HG03135 (cell line): Measurements from ENCODE around the gene UBXN10.

Source experiments
- ATAC-seq: cut with Tn5 transposase; IDR thresholded peaks from one replicate; pipeline ENCODE4 v1.9.1; 2021; ENCODE audit warnings: mild to moderate bottlenecking, moderate library complexity; ENCODE audit not compliant: unreplicated experiment

UBXN10 gene

DNA sequence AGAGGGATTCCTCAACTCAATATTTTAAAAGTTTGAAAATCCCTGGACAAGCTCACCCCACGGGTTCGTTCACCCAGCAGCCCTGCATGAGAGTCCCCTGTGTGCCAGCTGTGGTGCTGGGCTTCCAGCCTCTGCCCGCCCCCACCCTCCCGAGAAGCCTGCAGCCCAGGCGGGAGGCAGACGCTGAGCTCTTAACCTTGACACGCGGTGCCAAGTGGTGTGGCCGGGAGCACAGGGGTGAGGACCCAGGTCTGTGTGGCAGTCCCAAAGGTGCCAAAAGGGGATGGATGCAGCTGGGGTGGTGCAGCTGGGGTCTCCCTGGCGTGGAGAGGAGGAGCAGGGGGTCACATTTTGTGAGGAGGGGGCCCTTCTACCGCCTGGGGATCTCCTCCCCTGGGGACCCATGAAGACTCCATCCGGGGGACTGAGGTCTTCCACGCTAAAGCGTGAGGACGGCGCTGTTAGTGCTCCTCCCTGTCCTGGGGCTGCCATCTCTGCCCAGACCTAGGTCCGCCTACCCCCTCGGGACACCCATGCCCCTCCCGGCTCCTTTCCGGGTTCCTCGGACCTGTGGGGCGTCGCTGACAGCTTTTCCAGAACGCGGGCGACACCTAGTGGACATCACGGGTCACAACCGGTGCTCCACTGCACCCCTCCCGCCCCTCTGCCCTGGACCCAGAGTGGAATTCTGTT, 33.8 kb upstream of the UBXN10 start:
- ATAC-seq, result peak; percentile 61

DNA sequence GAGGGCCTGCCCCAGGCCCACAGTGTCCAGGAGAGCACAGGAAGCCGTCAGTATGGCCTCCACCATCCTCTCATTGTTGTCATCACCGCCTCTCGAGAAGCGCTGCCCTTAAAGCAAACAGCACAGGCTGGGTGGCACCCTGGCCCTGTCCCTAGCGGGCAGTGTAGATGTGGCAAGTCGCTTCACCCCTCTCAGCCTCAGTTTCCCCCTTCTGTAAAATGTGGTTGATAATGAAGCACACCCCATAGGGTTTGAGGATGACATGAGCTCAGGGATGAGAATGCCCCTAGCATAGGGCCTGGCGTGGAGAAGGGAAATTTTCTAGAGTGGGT, 33.3 kb upstream of the UBXN10 start:
- ATAC-seq, result no peak

- ATAC-seq, result no peak
Observed at GRCh38 chr1:20153000-20153418, 32.9 kb upstream of the UBXN10 start.

GRCh38 chr1:20154301-20154831, 31.5 kb upstream of the UBXN10 start:
- ATAC-seq, result no peak

DNA sequence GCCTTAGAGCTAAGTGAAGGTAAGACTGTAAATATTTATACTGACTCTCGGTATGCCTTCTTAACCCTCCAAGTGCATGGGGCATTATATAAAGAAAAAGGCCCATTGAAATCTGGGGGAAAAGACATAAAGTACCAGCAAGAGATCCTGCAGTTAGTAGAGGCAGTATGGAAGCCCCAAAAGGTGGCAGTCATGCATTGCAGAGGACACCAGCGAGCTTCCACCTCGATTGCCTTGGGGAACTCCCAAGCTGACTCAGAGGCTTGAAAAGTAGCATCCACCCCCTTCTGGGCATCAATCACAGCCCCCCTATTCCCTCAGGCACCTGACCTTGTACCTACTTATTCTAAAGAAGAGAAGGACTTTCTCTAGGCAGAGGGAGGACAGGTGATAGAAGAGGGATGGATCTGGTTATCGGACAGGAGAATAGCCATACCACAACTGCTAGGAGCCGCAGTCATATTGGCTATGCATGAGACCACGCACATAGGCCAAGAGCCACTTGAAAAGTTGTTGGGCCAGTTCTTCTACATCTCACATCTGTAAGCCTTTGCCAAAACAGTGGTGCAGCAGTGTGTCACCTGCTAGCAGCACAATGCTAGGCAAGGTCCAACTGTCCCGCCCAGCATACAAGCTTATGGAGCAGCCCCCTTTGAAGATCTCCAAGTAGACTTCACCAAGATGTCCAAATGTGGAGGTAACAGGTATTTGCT, 27.4 kb upstream of the UBXN10 start:
- no peak for ATAC-seq

DNA sequence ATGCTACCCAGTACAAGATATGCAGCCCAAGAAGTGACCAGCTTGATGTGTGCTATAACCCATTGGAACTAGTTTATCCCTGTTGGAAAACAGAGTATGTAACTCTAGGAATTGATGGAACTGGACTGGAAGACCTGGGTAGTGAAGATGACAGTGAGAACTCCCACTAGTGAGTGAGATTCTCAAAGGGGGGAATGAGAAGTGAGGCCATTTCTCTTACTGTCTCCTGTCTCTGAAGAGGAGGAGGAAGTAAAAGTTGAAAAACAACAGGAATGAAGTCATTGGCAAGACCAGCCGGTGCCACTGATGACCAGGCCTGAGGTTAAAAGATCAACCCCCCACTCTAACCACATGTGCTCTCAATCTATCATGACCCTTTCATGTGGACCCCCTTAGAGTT, 25.9 kb upstream of the UBXN10 start:
- no peak for ATAC-seq

DNA sequence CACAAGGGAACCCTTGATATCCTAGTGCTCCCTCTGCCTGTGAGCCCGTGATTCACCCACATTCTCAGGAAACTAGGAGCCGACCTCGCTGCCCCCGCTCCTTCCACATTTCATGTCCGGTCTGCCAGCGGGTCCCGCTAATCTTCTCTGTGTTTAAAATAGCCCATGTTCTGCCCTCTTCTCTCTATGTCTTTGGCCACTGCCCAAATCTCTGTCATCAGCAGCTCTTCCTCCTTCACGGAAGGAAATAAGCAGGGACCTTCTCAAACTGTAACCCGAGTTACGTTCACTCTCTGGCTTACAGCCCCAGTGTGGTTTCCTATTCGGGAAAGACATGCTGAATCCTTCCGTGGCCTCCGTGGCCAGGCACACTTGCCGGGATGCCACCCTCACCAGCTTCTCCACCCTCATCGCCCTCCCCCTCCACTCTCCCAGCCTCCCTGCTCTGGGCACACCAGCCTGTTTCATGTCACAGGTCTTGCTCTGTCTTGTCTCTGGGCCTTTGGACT, 21.1 kb upstream of the UBXN10 start:
- no peak for ATAC-seq

DNA sequence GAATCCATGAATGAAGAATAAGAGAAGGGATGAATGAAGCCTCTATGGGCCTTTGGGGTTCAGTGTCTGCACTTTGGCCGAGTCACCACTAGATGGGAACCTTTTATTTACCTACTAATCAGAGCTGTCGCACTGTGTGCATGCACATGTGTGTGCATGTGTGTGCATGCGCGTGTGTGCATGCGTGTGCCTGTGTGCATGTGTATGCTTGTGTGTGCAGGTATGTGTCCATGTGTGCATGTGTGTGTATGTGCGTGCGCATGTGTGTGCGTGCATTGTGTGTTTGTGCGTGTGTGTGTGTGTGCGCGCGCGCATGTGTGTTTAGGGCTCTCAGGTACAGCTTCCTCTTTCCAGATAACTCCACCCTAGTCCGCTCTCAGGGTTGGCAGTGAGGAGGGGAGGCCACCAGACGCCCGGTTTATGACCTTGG, 20.4 kb upstream of the UBXN10 start:
- ATAC-seq, result no peak

DNA sequence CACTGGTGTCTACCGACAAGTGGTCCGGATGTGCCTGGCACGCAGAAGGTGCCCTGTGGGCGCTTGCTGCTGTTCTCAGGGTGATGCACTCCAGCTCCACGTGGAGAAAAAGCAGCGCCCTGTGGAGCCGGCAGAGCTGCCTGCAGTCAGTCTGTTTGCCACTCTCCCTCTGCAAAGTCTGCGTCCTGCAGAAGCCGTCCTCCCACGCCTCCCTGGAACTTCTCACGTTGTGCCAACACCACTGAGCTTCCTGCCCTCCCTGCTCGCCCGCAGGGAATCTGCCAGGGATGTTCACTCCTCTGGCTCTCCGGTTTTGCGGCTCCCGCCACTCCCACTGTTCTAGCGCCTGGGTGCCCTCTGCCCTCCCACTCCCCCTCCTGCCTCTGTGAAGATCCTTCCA, 19.8 kb upstream of the UBXN10 start:
- ATAC-seq, result no peak

- ATAC-seq, result no peak
Observed at GRCh38 chr1:20167126-20167525, 18.8 kb upstream of the UBXN10 start.

GRCh38 chr1:20168564-20169491, 17.1 kb upstream of the UBXN10 start:
- no peak for ATAC-seq

DNA sequence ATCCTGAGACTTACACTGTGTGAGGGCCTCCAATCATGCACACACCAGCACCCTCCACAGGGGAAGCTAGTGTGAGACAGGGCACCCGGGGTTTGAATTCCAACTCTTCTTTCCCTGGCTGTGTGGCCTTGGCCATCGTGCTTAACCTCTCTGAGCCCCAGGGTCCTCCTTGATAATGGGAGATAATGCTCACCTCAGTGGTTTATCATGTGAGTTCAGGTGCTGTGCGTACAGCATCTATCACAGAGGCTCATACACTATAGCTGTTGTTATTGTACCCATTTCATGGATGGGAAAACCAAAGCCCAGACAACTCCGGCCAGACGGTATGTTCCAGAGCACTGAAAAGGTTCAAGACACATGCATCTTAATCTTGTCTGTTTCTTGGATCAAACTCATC, 16.0 kb upstream of the UBXN10 start:
- ATAC-seq, result no peak

DNA sequence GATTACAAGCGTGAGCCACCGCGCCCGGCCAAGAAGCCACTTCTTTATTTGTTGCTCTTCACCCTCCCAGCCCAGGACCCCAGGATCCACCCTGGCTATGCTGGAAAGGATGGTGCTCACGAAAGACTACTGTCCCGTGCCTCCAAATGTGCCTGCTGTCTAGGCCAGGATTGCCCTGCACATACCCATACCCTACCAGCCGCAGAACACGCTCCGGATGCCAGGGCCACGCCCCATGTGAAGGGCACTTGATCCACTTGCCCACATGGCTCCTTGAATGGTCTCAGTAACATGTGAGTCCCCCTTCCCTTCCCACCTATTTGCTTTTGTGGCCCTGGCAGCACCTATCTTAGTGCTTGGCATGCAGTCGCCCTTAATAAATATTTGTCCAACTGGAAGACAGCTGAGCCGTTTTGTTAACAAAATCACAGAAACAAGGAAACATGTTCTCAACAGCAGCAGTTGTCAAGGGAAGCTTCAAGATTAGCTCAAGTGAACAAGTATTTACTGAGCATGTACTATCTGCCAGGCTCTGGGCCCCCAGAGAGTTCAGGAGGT, 13.8 kb upstream of the UBXN10 start:
- no peak for ATAC-seq

- ATAC-seq, result no peak
Observed at GRCh38 chr1:20174937-20175666, 10.8 kb upstream of the UBXN10 start.

GRCh38 chr1:20178634-20179370, 7.1 kb upstream of the UBXN10 start:
- ATAC-seq, result no peak

- ATAC-seq, result no peak
Observed at GRCh38 chr1:20179371-20180128, 6.3 kb upstream of the UBXN10 start.

DNA sequence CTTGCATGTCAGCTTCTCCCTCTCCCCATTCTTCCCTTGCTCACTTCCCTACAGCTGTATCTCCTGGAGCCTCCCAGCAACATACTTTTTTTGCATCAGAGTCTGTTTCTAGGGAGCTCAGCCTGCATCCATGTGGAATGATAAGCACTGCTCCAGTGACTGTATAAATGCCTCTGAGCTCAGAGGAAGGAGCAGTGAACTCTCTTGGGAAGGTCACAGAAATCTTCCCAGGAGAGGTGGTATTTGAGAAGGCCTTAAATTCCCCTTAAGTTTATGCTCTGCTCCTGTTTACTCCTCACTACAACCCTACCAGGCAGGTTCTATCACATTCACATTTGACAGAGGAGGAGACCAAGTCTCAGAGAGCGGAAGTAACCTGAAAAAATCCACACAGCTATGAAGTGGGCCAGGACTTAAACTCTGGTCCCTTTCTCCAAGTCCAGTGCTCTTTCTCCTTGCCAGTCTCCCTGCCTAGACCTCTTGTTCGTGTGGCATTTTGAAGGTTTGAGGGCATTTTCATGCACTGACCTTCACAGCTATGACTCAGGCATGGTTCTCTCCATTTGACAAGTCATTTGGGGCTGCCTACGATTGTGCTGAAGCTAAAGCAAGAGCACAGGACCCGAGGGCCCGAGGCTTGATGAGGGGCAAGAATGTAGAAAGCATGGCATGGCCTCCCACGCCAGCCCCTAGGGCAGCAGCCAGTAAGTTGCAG, 5.6 kb upstream of the UBXN10 start:
- no peak for ATAC-seq

DNA sequence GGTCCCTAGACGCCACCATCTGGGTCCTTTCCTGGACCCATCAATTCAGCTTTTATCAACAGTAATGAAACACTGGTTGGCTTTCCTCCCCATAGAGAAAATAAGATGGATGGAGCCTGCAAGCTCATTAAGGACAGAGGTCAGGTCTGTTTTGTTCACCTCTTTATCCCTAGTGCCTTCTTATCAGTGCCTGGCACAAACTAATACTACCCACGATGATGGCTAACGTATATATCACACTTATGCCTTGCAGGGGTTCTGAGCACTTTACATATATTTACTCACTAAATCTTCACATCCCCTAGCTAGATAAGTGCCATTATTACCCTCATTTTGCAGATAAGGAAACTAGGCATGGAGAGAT, 5.1 kb upstream of the UBXN10 start:
- no peak for ATAC-seq
